Mucosa of descending colon (tissue), 3 donors: Measurements from ENCODE around the gene PPP1R8. TPM values are rescaled to one million over a fixed set of nuclear protein-coding genes. Genes with fewer than 3 reads are reported as not detected.

Experiments used
- ATAC-seq: fragments of 200-7000 bp; cut with Tn5 transposase; one replicate; pipeline ENCODE4 v1.9.1; 2020; ENCODE audit warnings: mild to moderate bottlenecking, moderate library complexity
- DNase-seq, 3 donors: peaks; one replicate each; pipeline ENCODE4 v3.0.0-alpha.2; 2020
- H3K36me3 ChIP-seq: fragments of 200-600 bp; one replicate; pipeline ENCODE4 v1.8.0; 2021; ENCODE audit warnings: low read depth, mild to moderate bottlenecking
- H3K4me1 ChIP-seq: fragments of 200-600 bp; one replicate; pipeline ENCODE4 v1.8.0; 2021; ENCODE audit warnings: low read depth, mild to moderate bottlenecking
- H3K4me3 ChIP-seq: fragments of 200-600 bp; one replicate; pipeline ENCODE4 v1.8.0; 2021; ENCODE audit warnings: mild to moderate bottlenecking
- H3K9me3 ChIP-seq: fragments of 200-600 bp; one replicate; pipeline ENCODE4 v1.8.0; 2021; ENCODE audit warnings: mild to moderate bottlenecking
- CTCF ChIP-seq: fragments of 200-600 bp; IDR thresholded peaks from one replicate; pipeline ENCODE4 v1.8.0; 2022; ENCODE audit warnings: antibody characterized with exemption, mild to moderate bottlenecking
- intact Hi-C, 2 donors: fragments of 100-400 bp; cut with DNase I in 1 of 2; cut with micrococcal nuclease in 1 of 2; formaldehyde crosslinking; loops; one replicate each; pipeline versions ENCODE4 v1.11.0 to v1.11.1; 2022; cut with DNase I, micrococcal nuclease
- long read RNA-seq, 2 donors: library from polyadenylated mRNA; unstranded; transcript quantifications; one replicate each; pipeline ENCODE4 v2.0.0, GENCODE V29; 2019 to 2021
- total RNA-seq, 3 donors: library from RNA; stranded (reverse); fragmentation: NEBNext Ultra II Directional in 2 of 3; extraction: Animal tissue kit (Norgen Biotek cat#: 25700) in 2 of 3; gene quantifications; one replicate each; pipeline versions ENCODE4 v1.2.1 to v1.2.4, GENCODE V29; 2021 to 2023
- donor health status: DM: no; HTN: no; CAD: no; lungs with moderate emphysema.
- donor health status: DM: no; HTN: no; CAD: no.
- donor health status: DM: no; HTN: yes; CAD: no.

The PPP1R8 gene
- total RNA-seq: 10 to 100 TPM; 29.1 to 33.7 (median 31.0) TPM
- long read RNA-seq, donor 1, partial matches to known transcripts: 0 of 2 reads
- long read RNA-seq, donor 1, other reads (novel, unspliced or antisense): 2 of 2 reads
- long read RNA-seq, donor 2, partial matches to known transcripts: 2 of 4 reads
- long read RNA-seq, donor 2, other reads (novel, unspliced or antisense): 1 of 4 reads

GRCh38 chr1:27830621-27831440, at the start of gene PPP1R8:
Gene PPP1R8 (plus strand): TSS chr1:27830782. CDS start chr1:27830836, 54 bp downstream.
- peak; percentile 100 for ATAC-seq
- TF ChIP-seq CTCF: no peak

GRCh38 chr1:27782950-27783349, 47.6 kb upstream of the PPP1R8 start:
- intact Hi-C loops: no loop called here
- DNase-seq: no peak
- Histone ChIP-seq H3K36me3 (no peaks in the 10 kb centered on the region), H3K9me3 (no peaks in the 10 kb centered on the region), H3K4me1 (peaks cover 33% of the 10 kb centered on the region), H3K4me3 (no peak overlapping the region)
- TF ChIP-seq CTCF: no peak
- no peak for ATAC-seq

More at GRCh38 chr1:27830621-27831440, at the start of gene PPP1R8:
- Histone ChIP-seq H3K36me3 (no peaks in the 10 kb centered on the region), H3K9me3 (no peaks in the 10 kb centered on the region), H3K4me3 (peak within 1 kb of the TSS; percentile 98), H3K4me1 (peaks cover 12% of the 10 kb centered on the region)
- intact Hi-C loops: no loop called here
- peak; percentile 93 to 96 (median 96) for DNase-seq

- intact Hi-C loops: no loop called here
These were observed 45.9 kb upstream of the PPP1R8 start for GRCh38 chr1:27784700-27785099.

GRCh38 chr1:27785781-27786455, 44.7 kb upstream of the PPP1R8 start:
- DNase-seq: peak in 1 of 3 donors; percentile 61
- no peak overlapping the region for H3K4me3 ChIP-seq
- ATAC-seq: peak; percentile 96
- H3K36me3 ChIP-seq: no peaks in the 10 kb centered on the region
- H3K9me3 ChIP-seq: no peaks in the 10 kb centered on the region
- no peak for TF ChIP-seq CTCF
- H3K4me1 ChIP-seq: peaks cover 18% of the 10 kb centered on the region
- intact Hi-C loops: no loop called here

More at GRCh38 chr1:27784700-27785099, 45.9 kb upstream of the PPP1R8 start:
- no peak overlapping the region for H3K4me3 ChIP-seq
- H3K9me3 ChIP-seq: no peaks in the 10 kb centered on the region
- TF ChIP-seq CTCF: no peak
- ATAC-seq (no peak), DNase-seq (no peak)
- H3K36me3 ChIP-seq: no peaks in the 10 kb centered on the region
- H3K4me1 ChIP-seq: peaks cover 20% of the 10 kb centered on the region

- ATAC-seq (no peak), DNase-seq (no peak)
- H3K4me1 ChIP-seq: peaks cover 17% of the 10 kb centered on the region
- no peak for TF ChIP-seq CTCF
- H3K9me3 ChIP-seq: no peaks in the 10 kb centered on the region
- H3K36me3 ChIP-seq: no peaks in the 10 kb centered on the region
- intact Hi-C loops: no loop called here
- no peak overlapping the region for H3K4me3 ChIP-seq
These were observed 42.7 kb upstream of the PPP1R8 start for GRCh38 chr1:27787895-27788294.
